Measurements from ENCODE around the gene VCP.

Gene VCP

DNA sequence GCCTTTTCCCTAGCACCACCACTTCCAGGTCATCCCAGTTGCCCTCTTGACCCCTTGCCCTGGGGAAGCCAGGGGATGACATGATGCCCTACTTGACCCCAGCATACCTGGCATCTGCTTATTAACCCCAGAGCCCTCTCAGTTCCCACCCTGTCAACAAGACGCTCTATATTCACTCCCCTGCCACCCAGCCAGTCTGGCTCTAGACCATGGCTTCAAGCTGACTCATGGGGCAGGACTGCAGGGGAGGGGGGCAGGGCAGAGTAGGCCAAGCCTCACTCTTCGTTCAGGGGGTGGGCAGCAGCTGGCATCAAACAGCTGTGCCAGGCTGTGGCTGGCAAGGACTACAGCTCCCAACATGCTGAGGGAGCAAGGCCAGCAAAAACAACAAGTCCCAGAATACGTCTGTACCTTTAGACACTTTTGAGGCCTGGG is 37.9 kb upstream of the VCP start:
- Histone ChIP-seq H3K4me1 (ENCODE audit: control insufficient read depth in 1 of 2, insufficient read depth in 2 of 2, low read length in 2 of 2) (peaks cover 40 to 42% of the 10 kb centered on the region in 2 donors), H3K9ac (ENCODE audit: low read depth in 1 of 2, low read length in 2 of 2) (peak overlapping the region in 1 of 2 donors; percentile 83), H3K27me3 (ENCODE audit: control insufficient read depth in 1 of 2, insufficient read depth in 2 of 2, low read length in 2 of 2) (no peaks in the 10 kb centered on the region), H3K36me3 (ENCODE audit: control insufficient read depth in 1 of 2, insufficient read depth in 2 of 2, low read length in 2 of 2) (peaks cover 19 to 34% of the 10 kb centered on the region in 2 donors), H3K27ac (ENCODE audit: low read depth, low read length) (no peak overlapping the region), H3K4me3 (ENCODE audit: low read depth in 1 of 2, low read length in 2 of 2) (peak overlapping the region; percentile 79 to 89), H3K9me3 (ENCODE audit: control insufficient read depth in 1 of 2, low read length in 2 of 2) (no peaks in the 10 kb centered on the region)

DNA sequence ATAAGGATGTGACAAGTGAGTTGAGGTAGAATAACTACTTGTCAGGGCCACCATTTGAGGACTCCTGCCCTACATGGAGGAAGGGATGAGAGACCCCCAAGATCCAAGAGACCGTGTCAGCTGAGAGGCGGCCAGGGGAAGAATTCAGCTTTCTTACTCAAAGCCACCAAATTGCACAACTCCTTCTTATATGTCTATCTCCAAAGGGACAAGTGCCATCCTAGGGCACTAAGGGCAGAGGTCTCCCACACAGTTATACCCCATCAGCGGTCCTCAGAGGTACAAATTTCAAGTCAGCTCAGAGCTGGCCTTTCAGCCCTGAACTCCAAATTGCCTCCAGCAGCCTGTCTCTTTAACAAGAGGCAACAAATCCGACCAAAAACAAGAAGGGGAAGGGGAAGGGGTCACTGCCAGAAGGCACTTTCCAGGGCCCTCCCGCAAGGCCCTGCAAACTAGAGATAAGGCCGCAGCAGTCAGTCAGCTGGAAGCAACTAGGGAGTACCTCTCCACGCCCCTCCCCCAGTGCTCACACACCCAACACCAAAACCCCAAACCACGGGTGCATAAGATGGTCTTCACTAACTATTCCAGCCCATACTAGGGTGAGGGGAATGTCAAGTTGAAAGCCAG is 36.6 kb upstream of the VCP start:
- Histone ChIP-seq H3K27ac (ENCODE audit: low read depth, low read length) (no peak overlapping the region), H3K9ac (ENCODE audit: low read depth in 1 of 2, low read length in 2 of 2) (no peak overlapping the region), H3K27me3 (ENCODE audit: control insufficient read depth in 1 of 2, insufficient read depth in 2 of 2, low read length in 2 of 2) (no peaks in the 10 kb centered on the region), H3K4me1 (ENCODE audit: control insufficient read depth in 1 of 2, insufficient read depth in 2 of 2, low read length in 2 of 2) (peaks cover 27 to 35% of the 10 kb centered on the region in 2 donors), H3K36me3 (ENCODE audit: control insufficient read depth in 1 of 2, insufficient read depth in 2 of 2, low read length in 2 of 2) (peaks cover 19 to 45% of the 10 kb centered on the region in 2 donors), H3K4me3 (ENCODE audit: low read depth in 1 of 2, low read length in 2 of 2) (no peak overlapping the region), H3K9me3 (ENCODE audit: control insufficient read depth in 1 of 2, low read length in 2 of 2) (no peaks in the 10 kb centered on the region)

DNA sequence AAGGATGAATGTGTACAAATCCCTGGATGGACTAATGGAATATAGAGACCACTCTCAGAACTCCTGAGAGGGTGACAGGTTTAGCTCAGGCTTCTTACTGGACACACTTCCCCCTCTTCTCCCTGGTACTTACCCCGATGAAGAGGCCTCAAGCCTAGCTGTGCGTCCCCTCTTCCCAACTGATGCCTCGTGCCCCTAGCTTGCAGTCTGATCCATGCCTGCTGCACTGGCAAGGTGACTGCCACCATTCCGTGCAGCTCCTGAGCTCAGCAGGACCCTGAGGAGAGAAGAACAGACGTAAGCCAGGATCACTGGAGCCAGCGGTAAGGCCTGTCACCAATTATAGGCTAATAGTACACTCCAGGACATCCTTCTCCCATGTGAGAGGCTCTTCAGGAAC is 36.0 kb upstream of the VCP start:
- Histone ChIP-seq H3K4me1 (ENCODE audit: control insufficient read depth in 1 of 2, insufficient read depth in 2 of 2, low read length in 2 of 2) (peaks cover 26 to 33% of the 10 kb centered on the region in 2 donors), H3K27ac (ENCODE audit: low read depth, low read length) (no peak overlapping the region), H3K9me3 (ENCODE audit: control insufficient read depth in 1 of 2, low read length in 2 of 2) (no peaks in the 10 kb centered on the region), H3K9ac (ENCODE audit: low read depth in 1 of 2, low read length in 2 of 2) (no peak overlapping the region), H3K27me3 (ENCODE audit: control insufficient read depth in 1 of 2, insufficient read depth in 2 of 2, low read length in 2 of 2) (no peaks in the 10 kb centered on the region), H3K4me3 (ENCODE audit: low read depth in 1 of 2, low read length in 2 of 2) (no peak overlapping the region), H3K36me3 (ENCODE audit: control insufficient read depth in 1 of 2, insufficient read depth in 2 of 2, low read length in 2 of 2) (peaks cover 19 to 45% of the 10 kb centered on the region in 2 donors)

DNA sequence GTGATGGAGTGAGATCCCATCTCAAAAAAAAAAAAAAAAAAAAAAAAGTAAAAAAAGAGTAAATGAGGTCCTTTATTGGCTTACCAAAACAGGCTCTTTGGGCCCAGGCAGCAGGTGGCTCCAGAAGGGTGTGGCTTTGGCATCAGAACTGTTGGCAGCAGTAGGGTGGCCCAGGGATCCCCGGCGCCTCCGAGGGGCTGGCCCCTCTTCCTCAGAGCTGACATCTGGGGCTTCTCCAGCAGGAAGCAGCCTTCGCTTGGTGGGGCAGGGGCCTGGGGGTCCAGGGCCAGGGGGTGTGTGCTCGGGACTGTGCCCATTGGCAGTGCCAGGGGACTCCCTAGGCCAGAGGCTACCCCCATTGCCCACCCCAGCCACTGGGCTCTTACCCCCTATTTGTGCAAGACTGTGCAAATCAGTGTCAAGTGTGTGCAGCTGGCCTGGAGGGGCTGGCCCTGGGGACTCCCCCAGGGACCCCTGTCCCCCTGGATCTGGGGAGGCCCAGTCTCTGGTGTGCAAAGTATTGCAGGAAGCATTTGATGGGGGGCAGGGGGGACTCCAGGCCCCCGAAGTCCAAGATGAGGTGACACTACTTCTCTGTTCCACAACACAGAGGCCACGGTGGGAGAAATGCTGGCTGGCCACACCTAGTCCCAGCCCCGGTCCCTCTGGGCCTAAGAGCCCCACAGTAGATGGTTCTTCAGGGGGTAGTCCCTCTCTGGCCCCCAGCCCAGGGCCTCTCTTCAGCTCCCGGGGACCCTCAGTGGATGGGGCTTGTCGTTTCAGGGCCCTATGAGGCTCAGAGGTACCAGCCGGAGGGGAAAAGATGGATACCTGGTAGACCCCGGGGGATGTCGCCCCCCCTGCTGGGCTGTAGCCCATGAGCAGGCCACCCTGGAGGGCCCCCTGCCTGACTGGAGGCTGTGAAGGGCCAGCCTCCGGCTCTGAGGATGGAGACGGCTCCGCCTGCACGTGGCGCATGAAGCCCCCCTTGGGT is 35.2 kb upstream of the VCP start:
- Histone ChIP-seq H3K4me3 (ENCODE audit: low read depth in 1 of 2, low read length in 2 of 2) (no peak overlapping the region), H3K9ac (ENCODE audit: low read depth in 1 of 2, low read length in 2 of 2) (no peak overlapping the region), H3K9me3 (ENCODE audit: control insufficient read depth in 1 of 2, low read length in 2 of 2) (no peaks in the 10 kb centered on the region), H3K27me3 (ENCODE audit: control insufficient read depth in 1 of 2, insufficient read depth in 2 of 2, low read length in 2 of 2) (no peaks in the 10 kb centered on the region), H3K4me1 (ENCODE audit: control insufficient read depth in 1 of 2, insufficient read depth in 2 of 2, low read length in 2 of 2) (peaks cover 29 to 31% of the 10 kb centered on the region in 2 donors), H3K36me3 (ENCODE audit: control insufficient read depth in 1 of 2, insufficient read depth in 2 of 2, low read length in 2 of 2) (peaks cover 19 to 45% of the 10 kb centered on the region in 2 donors), H3K27ac (ENCODE audit: low read depth, low read length) (no peak overlapping the region)

GRCh38 chr9:35106343-35106730 is 33.9 kb upstream of the VCP start:
- H3K9ac ChIP-seq (ENCODE audit: low read depth in 1 of 2, low read length in 2 of 2) = no peak overlapping the region
- peaks cover 19 to 48% of the 10 kb centered on the region in 2 donors for H3K36me3 ChIP-seq (ENCODE audit: control insufficient read depth in 1 of 2, insufficient read depth in 2 of 2, low read length in 2 of 2)
- no peaks in the 10 kb centered on the region for H3K27me3 ChIP-seq (ENCODE audit: control insufficient read depth in 1 of 2, insufficient read depth in 2 of 2, low read length in 2 of 2)

DNA sequence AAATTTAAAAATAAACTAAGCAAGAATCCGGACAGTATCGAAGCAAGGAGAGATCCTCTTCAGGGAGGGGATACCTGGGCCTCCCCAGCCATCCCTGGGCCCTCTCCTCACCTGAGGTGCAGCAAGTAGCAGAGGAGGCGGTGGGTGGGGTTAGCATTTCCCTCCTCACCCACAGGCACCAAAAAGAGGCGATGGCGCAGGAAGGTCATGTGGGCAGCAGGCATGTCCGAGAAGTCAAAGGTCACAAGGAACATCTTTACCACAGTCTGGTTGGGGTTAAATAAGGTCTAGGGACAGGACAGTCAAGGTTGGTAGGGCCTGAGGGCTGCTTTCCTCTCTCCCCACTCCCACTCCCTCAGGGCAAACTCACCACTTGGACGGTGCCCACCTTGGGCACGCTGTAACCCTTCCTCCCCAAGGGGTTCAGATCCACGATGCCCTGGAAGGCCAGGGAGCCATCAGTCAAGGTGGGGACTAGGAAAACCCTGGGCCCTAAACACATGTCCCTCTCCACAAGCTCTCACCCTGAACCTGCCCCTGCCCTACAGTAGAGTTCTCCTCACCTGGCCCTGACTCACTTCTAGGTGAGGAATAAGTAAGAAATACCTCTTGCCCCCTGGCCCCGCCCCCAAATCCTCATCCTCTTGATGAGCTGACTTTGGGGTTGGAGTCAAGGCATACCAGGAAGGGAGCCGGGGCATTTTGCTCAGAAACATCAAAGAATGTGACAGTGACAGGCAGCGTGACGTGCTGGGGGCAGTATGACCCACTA is 33.3 kb upstream of the VCP start:
- H3K9ac ChIP-seq (ENCODE audit: low read depth in 1 of 2, low read length in 2 of 2) = no peak overlapping the region
- H3K36me3 ChIP-seq (ENCODE audit: control insufficient read depth in 1 of 2, insufficient read depth in 2 of 2, low read length in 2 of 2) = peaks cover 21 to 54% of the 10 kb centered on the region in 2 donors
- peaks cover 28% of the 10 kb centered on the region in 2 donors for H3K4me1 ChIP-seq (ENCODE audit: control insufficient read depth in 1 of 2, insufficient read depth in 2 of 2, low read length in 2 of 2)
- no peak overlapping the region for H3K27ac ChIP-seq (ENCODE audit: low read depth, low read length)
- no peaks in the 10 kb centered on the region for H3K27me3 ChIP-seq (ENCODE audit: control insufficient read depth in 1 of 2, insufficient read depth in 2 of 2, low read length in 2 of 2)
- H3K9me3 ChIP-seq (ENCODE audit: control insufficient read depth in 1 of 2, low read length in 2 of 2) = no peaks in the 10 kb centered on the region
- no peak overlapping the region for H3K4me3 ChIP-seq (ENCODE audit: low read depth in 1 of 2, low read length in 2 of 2)

More at GRCh38 chr9:35106343-35106730, 33.9 kb upstream of the VCP start:
- Histone ChIP-seq H3K9me3 (ENCODE audit: control insufficient read depth in 1 of 2, low read length in 2 of 2) (no peaks in the 10 kb centered on the region), H3K4me1 (ENCODE audit: control insufficient read depth in 1 of 2, insufficient read depth in 2 of 2, low read length in 2 of 2) (peaks cover 29 to 32% of the 10 kb centered on the region in 2 donors), H3K27ac (ENCODE audit: low read depth, low read length) (no peak overlapping the region), H3K4me3 (ENCODE audit: low read depth in 1 of 2, low read length in 2 of 2) (no peak overlapping the region)

DNA sequence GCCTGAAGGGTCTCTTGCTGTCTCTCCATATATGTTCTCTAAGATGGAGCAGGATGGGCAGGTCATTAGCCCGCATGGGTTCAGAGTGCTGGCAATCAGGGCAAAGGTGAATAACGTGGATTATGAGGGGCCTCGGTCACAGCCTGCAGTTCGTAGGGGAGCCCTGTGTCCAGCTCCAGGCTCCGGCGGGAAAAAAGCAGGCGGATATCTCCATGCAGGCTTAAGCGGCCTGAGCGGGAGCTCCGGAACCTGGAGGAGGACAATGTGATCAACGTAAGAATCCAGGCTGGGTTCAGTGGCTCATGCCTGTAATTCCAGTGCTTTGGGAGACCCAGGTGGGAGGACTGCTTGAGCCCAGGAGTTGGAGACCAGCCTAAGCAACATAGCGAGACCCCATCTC is 32.7 kb upstream of the VCP start:
- no peak overlapping the region for H3K27ac ChIP-seq (ENCODE audit: low read depth, low read length)
- H3K36me3 ChIP-seq (ENCODE audit: control insufficient read depth in 1 of 2, insufficient read depth in 2 of 2, low read length in 2 of 2) = peaks cover 28 to 60% of the 10 kb centered on the region in 2 donors
- H3K4me3 ChIP-seq (ENCODE audit: low read depth in 1 of 2, low read length in 2 of 2) = no peak overlapping the region
- peaks cover 22% of the 10 kb centered on the region in 2 donors for H3K4me1 ChIP-seq (ENCODE audit: control insufficient read depth in 1 of 2, insufficient read depth in 2 of 2, low read length in 2 of 2)
- no peaks in the 10 kb centered on the region for H3K27me3 ChIP-seq (ENCODE audit: control insufficient read depth in 1 of 2, insufficient read depth in 2 of 2, low read length in 2 of 2)
- no peak overlapping the region for H3K9ac ChIP-seq (ENCODE audit: low read depth in 1 of 2, low read length in 2 of 2)
- H3K9me3 ChIP-seq (ENCODE audit: control insufficient read depth in 1 of 2, low read length in 2 of 2) = no peaks in the 10 kb centered on the region

GRCh38 chr9:35104586-35104985 is 32.2 kb upstream of the VCP start:
- no peak overlapping the region for H3K27ac ChIP-seq (ENCODE audit: low read depth, low read length)
- H3K27me3 ChIP-seq (ENCODE audit: control insufficient read depth in 1 of 2, insufficient read depth in 2 of 2, low read length in 2 of 2) = no peaks in the 10 kb centered on the region
- no peaks in the 10 kb centered on the region for H3K9me3 ChIP-seq (ENCODE audit: control insufficient read depth in 1 of 2, low read length in 2 of 2)
- peaks cover 18 to 21% of the 10 kb centered on the region in 2 donors for H3K4me1 ChIP-seq (ENCODE audit: control insufficient read depth in 1 of 2, insufficient read depth in 2 of 2, low read length in 2 of 2)
- no peak overlapping the region for H3K4me3 ChIP-seq (ENCODE audit: low read depth in 1 of 2, low read length in 2 of 2)
- H3K9ac ChIP-seq (ENCODE audit: low read depth in 1 of 2, low read length in 2 of 2) = no peak overlapping the region
- H3K36me3 ChIP-seq (ENCODE audit: control insufficient read depth in 1 of 2, insufficient read depth in 2 of 2, low read length in 2 of 2) = peaks cover 32 to 65% of the 10 kb centered on the region in 2 donors

- Histone ChIP-seq H3K9ac (ENCODE audit: low read depth in 1 of 2, low read length in 2 of 2) (peak overlapping the region; percentile 90 to 99), H3K27me3 (ENCODE audit: control insufficient read depth in 1 of 2, insufficient read depth in 2 of 2, low read length in 2 of 2) (no peaks in the 10 kb centered on the region), H3K36me3 (ENCODE audit: control insufficient read depth in 1 of 2, insufficient read depth in 2 of 2, low read length in 2 of 2) (peaks cover 32 to 67% of the 10 kb centered on the region in 2 donors), H3K4me1 (ENCODE audit: control insufficient read depth in 1 of 2, insufficient read depth in 2 of 2, low read length in 2 of 2) (peaks cover 18 to 21% of the 10 kb centered on the region in 2 donors), H3K9me3 (ENCODE audit: control insufficient read depth in 1 of 2, low read length in 2 of 2) (no peaks in the 10 kb centered on the region), H3K4me3 (ENCODE audit: low read depth in 1 of 2, low read length in 2 of 2) (peak overlapping the region; percentile 97 to 99), H3K27ac (ENCODE audit: low read depth, low read length) (peak overlapping the region; percentile 53)
These were observed 31.3 kb upstream of the VCP start for GRCh38 chr9:35103660-35104191.
